Measurements from ENCODE around the gene SLC22A12. TPM values are rescaled to one million over a fixed set of nuclear protein-coding genes. Genes with fewer than 3 reads are reported as not detected.

SLC22A12 gene
- total RNA-seq, 1 donor from 2014 or later, result not detected

GRCh38 chr11:64626637-64627036 is 35.6 kb downstream of the SLC22A12 start:
- Mint-ChIP-seq H3K27ac (ENCODE audit: unreplicated experiment) (no peak overlapping the region), H3K9me3 (ENCODE audit: unreplicated experiment) (peaks cover 1% of the 10 kb centered on the region), H3K36me3 (ENCODE audit: low read depth, unreplicated experiment) (peaks cover 7% of the 10 kb centered on the region), H3K27me3 (ENCODE audit: low read depth, unreplicated experiment) (peaks cover 59% of the 10 kb centered on the region), H3K4me3 (ENCODE audit: unreplicated experiment) (no peak overlapping the region), H3K4me1 (ENCODE audit: low read depth, unreplicated experiment) (no peaks in the 10 kb centered on the region)
- H3K36me3 ChIP-seq (ENCODE audit: insufficient read depth, low read length), result no peaks in the 10 kb centered on the region
- no peak overlapping the region for H2AFZ ChIP-seq (ENCODE audit: low read depth, low read length)
- DNase-seq (ENCODE audit: low read depth) (no peak), FAIRE-seq (no peak)
- no peaks in the 10 kb centered on the region for H4K20me1 ChIP-seq (ENCODE audit: insufficient read depth, low read length)
- no peak for TF ChIP-seq EZH2 (IDR thresholded peaks at IDR 0.05; ENCODE audit: insufficient read depth, low read length)
- TF ChIP-seq, protein P1, sequence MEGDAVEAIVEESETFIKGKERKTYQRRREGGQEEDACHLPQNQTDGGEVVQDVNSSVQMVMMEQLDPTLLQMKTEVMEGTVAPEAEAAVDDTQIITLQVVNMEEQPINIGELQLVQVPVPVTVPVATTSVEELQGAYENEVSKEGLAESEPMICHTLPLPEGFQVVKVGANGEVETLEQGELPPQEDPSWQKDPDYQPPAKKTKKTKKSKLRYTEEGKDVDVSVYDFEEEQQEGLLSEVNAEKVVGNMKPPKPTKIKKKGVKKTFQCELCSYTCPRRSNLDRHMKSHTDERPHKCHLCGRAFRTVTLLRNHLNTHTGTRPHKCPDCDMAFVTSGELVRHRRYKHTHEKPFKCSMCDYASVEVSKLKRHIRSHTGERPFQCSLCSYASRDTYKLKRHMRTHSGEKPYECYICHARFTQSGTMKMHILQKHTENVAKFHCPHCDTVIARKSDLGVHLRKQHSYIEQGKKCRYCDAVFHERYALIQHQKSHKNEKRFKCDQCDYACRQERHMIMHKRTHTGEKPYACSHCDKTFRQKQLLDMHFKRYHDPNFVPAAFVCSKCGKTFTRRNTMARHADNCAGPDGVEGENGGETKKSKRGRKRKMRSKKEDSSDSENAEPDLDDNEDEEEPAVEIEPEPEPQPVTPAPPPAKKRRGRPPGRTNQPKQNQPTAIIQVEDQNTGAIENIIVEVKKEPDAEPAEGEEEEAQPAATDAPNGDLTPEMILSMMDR (IDR thresholded peaks at IDR 0.05; ENCODE audit: insufficient read depth, low read depth, low read length), result no peak
- H3K4me1 ChIP-seq (ENCODE audit: insufficient read depth, low read length), result no peaks in the 10 kb centered on the region
- no peak overlapping the region for H3K4me2 ChIP-seq (ENCODE audit: low read length)
- H3K79me2 ChIP-seq (ENCODE audit: insufficient read depth, low read length), result no peaks in the 10 kb centered on the region
- H3K27ac ChIP-seq (ENCODE audit: low read depth, low read length), result no peak overlapping the region
- H3K27me3 ChIP-seq (ENCODE audit: insufficient read depth, low read length), result peaks cover 7% of the 10 kb centered on the region
- no peak overlapping the region for H3K4me3 ChIP-seq (ENCODE audit: insufficient read depth, low read depth, low read length)
- no peak overlapping the region for H3K9ac ChIP-seq (ENCODE audit: low read length)
- H3K9me3 ChIP-seq (ENCODE audit: insufficient read depth, low read depth, low read length), result no peaks in the 10 kb centered on the region

GRCh38 chr11:64627371-64627770 is 36.4 kb downstream of the SLC22A12 start:
- no peak overlapping the region for H3K9ac ChIP-seq (ENCODE audit: low read length)
- no peak overlapping the region for H3K4me3 Mint-ChIP-seq (ENCODE audit: unreplicated experiment)
- H3K27ac ChIP-seq (ENCODE audit: low read depth, low read length), result no peak overlapping the region
- H3K27ac Mint-ChIP-seq (ENCODE audit: unreplicated experiment), result no peak overlapping the region
- H3K9me3 ChIP-seq (ENCODE audit: insufficient read depth, low read depth, low read length), result no peaks in the 10 kb centered on the region
- no peak overlapping the region for H2AFZ ChIP-seq (ENCODE audit: low read depth, low read length)
- peaks cover 1% of the 10 kb centered on the region for H3K9me3 Mint-ChIP-seq (ENCODE audit: unreplicated experiment)
- H3K36me3 Mint-ChIP-seq (ENCODE audit: low read depth, unreplicated experiment), result peaks cover 5% of the 10 kb centered on the region
- no peaks in the 10 kb centered on the region for H3K79me2 ChIP-seq (ENCODE audit: insufficient read depth, low read length)
- no peaks in the 10 kb centered on the region for H3K4me1 Mint-ChIP-seq (ENCODE audit: low read depth, unreplicated experiment)
- TF ChIP-seq, protein P1 (IDR thresholded peaks at IDR 0.05; ENCODE audit: insufficient read depth, low read depth, low read length), result no peak
- H3K27me3 Mint-ChIP-seq (ENCODE audit: low read depth, unreplicated experiment), result peaks cover 67% of the 10 kb centered on the region
- no peak overlapping the region for H3K4me2 ChIP-seq (ENCODE audit: low read length)
- DNase-seq (ENCODE audit: low read depth) (no peak), FAIRE-seq (no peak)
- peaks cover 8% of the 10 kb centered on the region for H3K27me3 ChIP-seq (ENCODE audit: insufficient read depth, low read length)
- no peaks in the 10 kb centered on the region for H3K36me3 ChIP-seq (ENCODE audit: insufficient read depth, low read length)
- no peaks in the 10 kb centered on the region for H3K4me1 ChIP-seq (ENCODE audit: insufficient read depth, low read length)
- no peak overlapping the region for H3K4me3 ChIP-seq (ENCODE audit: insufficient read depth, low read depth, low read length)
- H4K20me1 ChIP-seq (ENCODE audit: insufficient read depth, low read length), result no peaks in the 10 kb centered on the region

- H3K4me3 ChIP-seq (ENCODE audit: insufficient read depth, low read depth, low read length), result no peak overlapping the region
- FAIRE-seq (no peak), DNase-seq (ENCODE audit: low read depth) (no peak)
- H3K36me3 ChIP-seq (ENCODE audit: insufficient read depth, low read length), result no peaks in the 10 kb centered on the region
- no peaks in the 10 kb centered on the region for H3K79me2 ChIP-seq (ENCODE audit: insufficient read depth, low read length)
- Mint-ChIP-seq H3K4me3 (ENCODE audit: unreplicated experiment) (no peak overlapping the region), H3K36me3 (ENCODE audit: low read depth, unreplicated experiment) (peaks cover 4% of the 10 kb centered on the region), H3K27ac (ENCODE audit: unreplicated experiment) (no peak overlapping the region), H3K4me1 (ENCODE audit: low read depth, unreplicated experiment) (no peaks in the 10 kb centered on the region), H3K9me3 (ENCODE audit: unreplicated experiment) (peaks cover 1% of the 10 kb centered on the region), H3K27me3 (ENCODE audit: low read depth, unreplicated experiment) (peaks cover 72% of the 10 kb centered on the region)
- no peak overlapping the region for H3K4me2 ChIP-seq (ENCODE audit: low read length)
- H3K27ac ChIP-seq (ENCODE audit: low read depth, low read length), result no peak overlapping the region
- no peaks in the 10 kb centered on the region for H3K4me1 ChIP-seq (ENCODE audit: insufficient read depth, low read length)
- TF ChIP-seq, protein P1 (IDR thresholded peaks at IDR 0.05; ENCODE audit: insufficient read depth, low read depth, low read length), result no peak
- TF ChIP-seq EZH2 (IDR thresholded peaks at IDR 0.05; ENCODE audit: insufficient read depth, low read length), result no peak
- peaks cover 10% of the 10 kb centered on the region for H3K27me3 ChIP-seq (ENCODE audit: insufficient read depth, low read length)
- H4K20me1 ChIP-seq (ENCODE audit: insufficient read depth, low read length), result no peaks in the 10 kb centered on the region
- H2AFZ ChIP-seq (ENCODE audit: low read depth, low read length), result no peak overlapping the region
- no peaks in the 10 kb centered on the region for H3K9me3 ChIP-seq (ENCODE audit: insufficient read depth, low read depth, low read length)
- no peak overlapping the region for H3K9ac ChIP-seq (ENCODE audit: low read length)
Measured at GRCh38 chr11:64628596-64628995, 37.6 kb downstream of the SLC22A12 start.
